Stimulated activated CD4-positive, alpha-beta T cell treated with anti-CD3 and anti-CD28 coated beads, Interleukin-15, amount 100 ng/mL, for 24 hours (primary cell): Measurements from ENCODE around the gene CSPG4.
"Not testable (repeated sequence)": the region's sequence is repeated elsewhere in the genome, so short reads cannot be mapped to it uniquely, and the experiment has no call there.

Source experiments
- DNase-seq: peaks from one replicate; pipeline ENCODE4 v3.0.0-alpha.2; 2020

CSPG4 gene

GRCh38 chr15:75723847-75724660 is 11.4 kb upstream of the CSPG4 start:
- peak; percentile 64 for DNase-seq

- no peak for DNase-seq
Measured at GRCh38 chr15:75723171-75723846, 10.7 kb upstream of the CSPG4 start.

- DNase-seq, result no peak
Measured at GRCh38 chr15:75721923-75722870, 9.5 kb upstream of the CSPG4 start.

GRCh38 chr15:75721480-75721922 is 8.9 kb upstream of the CSPG4 start:
- no peak for DNase-seq

GRCh38 chr15:75720787-75721479 is 8.3 kb upstream of the CSPG4 start:
- DNase-seq, result peak; percentile 65

- DNase-seq, result no peak
Measured at GRCh38 chr15:75720297-75720696, 7.6 kb upstream of the CSPG4 start.

- DNase-seq, result no peak
Measured at GRCh38 chr15:75718328-75718727, 5.7 kb upstream of the CSPG4 start.

- DNase-seq, result not testable (repeated sequence)
Measured at GRCh38 chr15:75717001-75717400, 4.4 kb upstream of the CSPG4 start.

- DNase-seq, result not testable (repeated sequence)
Measured at GRCh38 chr15:75716249-75716950, 3.8 kb upstream of the CSPG4 start.

GRCh38 chr15:75715312-75715832 is 2.7 kb upstream of the CSPG4 start:
- DNase-seq, result not testable (repeated sequence)

- DNase-seq, result no peak
Measured at GRCh38 chr15:75714195-75714594, 1.5 kb upstream of the CSPG4 start.

GRCh38 chr15:75713338-75713895 is 769 bp upstream of the CSPG4 start:
- no peak for DNase-seq

GRCh38 chr15:75711495-75711894 is 1.2 kb downstream of the CSPG4 start:
- not testable (repeated sequence) for DNase-seq

- not testable (repeated sequence) for DNase-seq
Measured at GRCh38 chr15:75710874-75711273, 1.8 kb downstream of the CSPG4 start.

GRCh38 chr15:75709458-75709857 is 3.2 kb downstream of the CSPG4 start:
- not testable (repeated sequence) for DNase-seq

- no peak for DNase-seq
Measured at GRCh38 chr15:75706682-75706954, 6.0 kb downstream of the CSPG4 start.

- no peak for DNase-seq
Measured at GRCh38 chr15:75705854-75706681, 6.6 kb downstream of the CSPG4 start.

GRCh38 chr15:75705375-75705774 is 7.3 kb downstream of the CSPG4 start:
- not testable (repeated sequence) for DNase-seq

- DNase-seq, result no peak
Measured at GRCh38 chr15:75704618-75705017, 8.0 kb downstream of the CSPG4 start.

GRCh38 chr15:75704263-75704615 is 8.4 kb downstream of the CSPG4 start:
- no peak for DNase-seq
